Tibial nerve (tissue), 3 donors: ENCODE data around the gene FHDC1.

ENCODE experiments used
- CTCF ChIP-seq, 5 experiments: fragments of 200-600 bp in 3 of 5; fragments of 450-650 bp in 2 of 5; sonication (generic) in 3 of 5; IDR thresholded peaks; one replicate each; pipeline ENCODE4 v1.5.1; 2016 to 2019; ENCODE audit warnings: antibody characterized with exemption in 5 of 5, mild to moderate bottlenecking in 3 of 5, moderate library complexity in 2 of 5
- POLR2A ChIP-seq, 2 donors: fragments of 450-650 bp; IDR thresholded peaks; one replicate each; pipeline ENCODE4 v1.6.1; 2017; ENCODE audit warnings: antibody characterized with exemption in 2 of 2, mild to moderate bottlenecking in 2 of 2, moderate library complexity in 2 of 2

- TF ChIP-seq CTCF (IDR thresholded peaks at IDR 0.05) (no peak), POLR2A (IDR thresholded peaks at IDR 0.05) (no peak)
Observed at GRCh38 chr4:152972821-152973628, 36.9 kb downstream of the FHDC1 start.
